IPS-20b (cell line): ENCODE data around the gene RARS2.

Experiments
- H3K27ac ChIP-seq: one replicate; pipeline ENCODE4 v1.5.1; 2013; ENCODE audit warnings: low read length
- H3K27me3 ChIP-seq: 2 replicates; pipeline ENCODE4 v1.6.1; 2013; ENCODE audit warnings: mild to moderate bottlenecking, low read length, inconsistent platforms; ENCODE audit not compliant: insufficient read depth
- H3K36me3 ChIP-seq: 2 replicates; pipeline ENCODE4 v1.6.1; 2013; ENCODE audit warnings: low read depth, mild to moderate bottlenecking, inconsistent platforms, low read length, moderate library complexity; ENCODE audit not compliant: insufficient read depth
- H3K4me1 ChIP-seq: 2 replicates; pipeline ENCODE4 v1.6.1; 2013; ENCODE audit warnings: mild to moderate bottlenecking, control low read depth, inconsistent platforms, low read length, moderate library complexity; ENCODE audit not compliant: insufficient read depth
- H3K4me3 ChIP-seq: 2 replicates; pipeline ENCODE4 v1.5.1; 2013; ENCODE audit warnings: mild to moderate bottlenecking, low read length, inconsistent platforms
- H3K9ac ChIP-seq: 2 replicates; pipeline ENCODE4 v1.6.1; 2013; ENCODE audit warnings: low read depth, mild to moderate bottlenecking, inconsistent platforms, low read length, moderate library complexity
- H3K9me3 ChIP-seq: 2 replicates; pipeline ENCODE4 v1.6.1; 2013; ENCODE audit warnings: mild to moderate bottlenecking, low read depth, low read length, inconsistent platforms; ENCODE audit not compliant: insufficient read depth

The RARS2 gene

GRCh38 chr6:87608802-87609201 lies 19.0 kb upstream of the RARS2 start:
- no peak overlapping the region for H3K4me3 ChIP-seq
- H3K27ac ChIP-seq = no peak overlapping the region
- H3K27me3 ChIP-seq = no peaks in the 10 kb centered on the region
- H3K4me1 ChIP-seq = peaks cover 5% of the 10 kb centered on the region; the same call in 1 of the 2 replicates
- H3K9ac ChIP-seq = no peak overlapping the region
- no peaks in the 10 kb centered on the region for H3K9me3 ChIP-seq
- H3K36me3 ChIP-seq = peaks cover 76% of the 10 kb centered on the region

- no peak overlapping the region for H3K27ac ChIP-seq
- H3K9me3 ChIP-seq = no peaks in the 10 kb centered on the region
- H3K9ac ChIP-seq = no peak overlapping the region
- H3K4me1 ChIP-seq = peaks cover 11% of the 10 kb centered on the region; the same call in 1 of the 2 replicates
- H3K27me3 ChIP-seq = no peaks in the 10 kb centered on the region
- peaks cover 62% of the 10 kb centered on the region for H3K36me3 ChIP-seq
- H3K4me3 ChIP-seq = no peak overlapping the region
These were observed 16.4 kb upstream of the RARS2 start for GRCh38 chr6:87606199-87606598.

- H3K36me3 ChIP-seq = peaks cover 41% of the 10 kb centered on the region
- H3K27me3 ChIP-seq = no peaks in the 10 kb centered on the region
- H3K9me3 ChIP-seq = no peaks in the 10 kb centered on the region
- no peak overlapping the region for H3K4me3 ChIP-seq
- no peak overlapping the region for H3K27ac ChIP-seq
- H3K9ac ChIP-seq = no peak overlapping the region
- peaks cover 11% of the 10 kb centered on the region; the same call in 1 of the 2 replicates for H3K4me1 ChIP-seq
These were observed 10.8 kb upstream of the RARS2 start for GRCh38 chr6:87600576-87600975.

GRCh38 chr6:87590990-87591389 lies 1.2 kb upstream of the RARS2 start:
- no peak overlapping the region for H3K27ac ChIP-seq
- peak overlapping the region; percentile 99; the same call in 1 of the 2 replicates for H3K9ac ChIP-seq
- peak overlapping the region; percentile 96 for H3K4me3 ChIP-seq
- H3K27me3 ChIP-seq = no peaks in the 10 kb centered on the region
- peaks cover 32% of the 10 kb centered on the region for H3K36me3 ChIP-seq
- no peaks in the 10 kb centered on the region for H3K9me3 ChIP-seq
- no peaks in the 10 kb centered on the region for H3K4me1 ChIP-seq

- Histone ChIP-seq H3K4me1 (no peaks in the 10 kb centered on the region), H3K27ac (peak overlapping the region; percentile 100), H3K36me3 (peaks cover 29% of the 10 kb centered on the region), H3K9me3 (no peaks in the 10 kb centered on the region), H3K27me3 (no peaks in the 10 kb centered on the region), H3K9ac (peak overlapping the region; percentile 99), H3K4me3 (peak overlapping the region; percentile 96)
These were observed 662 bp upstream of the RARS2 start for GRCh38 chr6:87590417-87590880.

GRCh38 chr6:87588756-87589407 lies 905 bp downstream of the RARS2 start:
- H3K9ac ChIP-seq = peak overlapping the region; percentile 99
- H3K27ac ChIP-seq = peak overlapping the region; percentile 82
- H3K4me1 ChIP-seq = no peaks in the 10 kb centered on the region
- H3K9me3 ChIP-seq = no peaks in the 10 kb centered on the region
- H3K4me3 ChIP-seq = peak overlapping the region; percentile 96
- H3K27me3 ChIP-seq = no peaks in the 10 kb centered on the region
- peaks cover 20% of the 10 kb centered on the region for H3K36me3 ChIP-seq

GRCh38 chr6:87586371-87587077 lies 3.3 kb downstream of the RARS2 start:
- no peak overlapping the region for H3K27ac ChIP-seq
- no peak overlapping the region for H3K4me3 ChIP-seq
- H3K4me1 ChIP-seq = no peaks in the 10 kb centered on the region
- H3K36me3 ChIP-seq = peaks cover 36% of the 10 kb centered on the region
- no peak overlapping the region for H3K9ac ChIP-seq
- no peaks in the 10 kb centered on the region for H3K9me3 ChIP-seq
- H3K27me3 ChIP-seq = no peaks in the 10 kb centered on the region

- H3K27me3 ChIP-seq = no peaks in the 10 kb centered on the region
- H3K36me3 ChIP-seq = peaks cover 53% of the 10 kb centered on the region
- no peak overlapping the region for H3K27ac ChIP-seq
- H3K9ac ChIP-seq = no peak overlapping the region
- H3K9me3 ChIP-seq = no peaks in the 10 kb centered on the region
- no peak overlapping the region for H3K4me3 ChIP-seq
- 0 out of 2 replicates have a peak, but pooled peaks cover 4% of the 10 kb centered on the region for H3K4me1 ChIP-seq
These were observed 6.0 kb downstream of the RARS2 start for GRCh38 chr6:87583822-87584221.

GRCh38 chr6:87575423-87575822 lies 14.4 kb downstream of the RARS2 start:
- peaks cover 13% of the 10 kb centered on the region; the same call in 1 of the 2 replicates for H3K36me3 ChIP-seq

GRCh38 chr6:87574237-87574804 lies 15.5 kb downstream of the RARS2 start:
- Histone ChIP-seq H3K27me3 (no peaks in the 10 kb centered on the region), H3K36me3 (peaks cover 6% of the 10 kb centered on the region; the same call in 1 of the 2 replicates), H3K27ac (no peak overlapping the region), H3K4me1 (peaks cover 9% of the 10 kb centered on the region; the same call in 1 of the 2 replicates), H3K9ac (no peak overlapping the region), H3K4me3 (no peak overlapping the region), H3K9me3 (no peaks in the 10 kb centered on the region)

More at GRCh38 chr6:87575423-87575822, 14.4 kb downstream of the RARS2 start:
- H3K27ac ChIP-seq = no peak overlapping the region
- H3K27me3 ChIP-seq = no peaks in the 10 kb centered on the region
- no peak overlapping the region for H3K9ac ChIP-seq
- peaks cover 9% of the 10 kb centered on the region; the same call in 1 of the 2 replicates for H3K4me1 ChIP-seq
- no peaks in the 10 kb centered on the region for H3K9me3 ChIP-seq
- no peak overlapping the region for H3K4me3 ChIP-seq

- Histone ChIP-seq H3K9me3 (no peaks in the 10 kb centered on the region), H3K4me3 (no peak overlapping the region), H3K36me3 (peaks cover 12% of the 10 kb centered on the region; the same call in 1 of the 2 replicates), H3K27ac (no peak overlapping the region), H3K9ac (no peak overlapping the region), H3K27me3 (no peaks in the 10 kb centered on the region), H3K4me1 (peaks cover 4% of the 10 kb centered on the region; the same call in 1 of the 2 replicates)
These were observed 16.3 kb downstream of the RARS2 start for GRCh38 chr6:87573307-87574024.
